NCI-H1436 (cell line): ENCODE data around the gene PLCB4.

ENCODE experiments used
- DNase-seq: peaks from one replicate; lab custom pipeline; 2025; lab: John Stamatoyannopoulos, UW

The PLCB4 gene

DNA sequence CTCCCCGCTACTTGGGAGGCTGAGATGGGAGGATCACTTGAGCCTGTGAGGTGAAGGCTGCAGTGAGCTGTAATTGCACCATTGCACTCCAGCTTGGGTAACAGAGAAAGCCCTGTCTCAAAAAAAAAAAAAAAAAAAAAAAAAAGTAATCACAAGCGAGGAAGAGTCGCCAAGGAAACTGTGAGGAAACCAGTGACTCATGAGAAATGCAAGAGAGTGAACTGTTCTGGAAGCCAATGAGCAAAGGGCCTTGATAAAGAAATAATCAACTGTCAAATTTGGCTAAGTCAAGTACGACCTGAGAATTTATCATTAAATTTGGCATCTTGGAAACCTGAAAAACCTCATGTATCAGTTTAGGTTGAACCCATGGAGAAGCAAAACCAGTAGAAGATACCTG is 429.4 kb downstream of the PLCB4 start:
- DNase-seq = no peak

DNA sequence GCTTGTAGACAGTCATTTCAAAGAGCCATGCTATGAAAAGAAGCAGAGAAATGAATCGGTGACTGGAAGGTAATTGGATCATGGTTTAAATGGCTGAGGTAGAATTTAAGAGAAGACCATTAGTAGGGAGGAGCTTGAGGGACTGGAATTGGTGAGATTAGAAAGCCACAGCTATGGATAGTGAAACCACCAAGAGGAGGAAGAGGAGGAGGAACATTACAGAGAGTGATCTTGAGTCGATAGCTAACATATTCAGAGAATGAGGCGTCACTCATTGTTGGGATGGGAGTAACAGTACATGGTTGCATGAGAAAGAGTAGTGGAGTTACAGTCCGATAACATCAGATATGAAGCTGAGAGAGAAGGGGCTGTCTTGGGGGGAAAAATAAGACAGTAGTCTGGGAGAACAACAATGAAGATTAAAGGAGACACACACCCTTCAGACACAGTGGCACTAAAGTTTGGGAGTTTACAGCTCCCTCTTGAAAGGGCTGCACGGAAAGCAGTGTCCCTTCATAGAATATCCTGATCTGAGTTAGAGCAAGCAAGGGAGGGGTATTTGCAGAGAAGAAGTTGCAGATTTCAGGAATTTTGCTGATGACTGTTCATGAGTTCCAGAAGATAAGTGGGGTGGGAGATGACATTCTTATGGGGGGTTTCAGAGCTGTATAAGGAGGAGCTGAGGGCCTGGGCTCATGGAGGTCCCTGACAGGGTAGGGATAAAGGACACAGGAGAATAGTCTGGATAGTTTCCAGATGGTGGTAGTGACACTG is 430.4 kb downstream of the PLCB4 start:
- DNase-seq = no peak

DNA sequence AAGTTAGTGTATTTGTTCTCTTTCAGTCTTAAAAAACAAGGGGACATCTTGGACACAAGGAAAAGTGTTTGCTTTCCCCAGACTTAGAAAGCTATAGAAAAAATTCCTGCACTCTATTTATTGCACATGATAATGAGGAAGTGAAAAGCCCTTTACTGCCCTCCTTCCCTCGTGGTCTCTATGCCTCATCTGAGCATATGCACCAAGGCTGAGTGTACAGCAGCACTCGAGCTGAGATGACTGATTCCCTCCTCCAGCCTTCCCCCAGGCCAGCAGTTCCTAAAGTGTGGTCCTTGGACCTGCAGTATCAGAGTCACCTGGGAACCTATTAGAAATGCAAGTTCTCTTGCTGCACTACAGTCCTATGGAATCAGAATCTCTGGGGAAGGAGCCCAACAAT is 431.2 kb downstream of the PLCB4 start:
- DNase-seq = no peak

- DNase-seq = no peak
Observed at GRCh38 chr20:9501473-9501872, 432.6 kb downstream of the PLCB4 start.

DNA sequence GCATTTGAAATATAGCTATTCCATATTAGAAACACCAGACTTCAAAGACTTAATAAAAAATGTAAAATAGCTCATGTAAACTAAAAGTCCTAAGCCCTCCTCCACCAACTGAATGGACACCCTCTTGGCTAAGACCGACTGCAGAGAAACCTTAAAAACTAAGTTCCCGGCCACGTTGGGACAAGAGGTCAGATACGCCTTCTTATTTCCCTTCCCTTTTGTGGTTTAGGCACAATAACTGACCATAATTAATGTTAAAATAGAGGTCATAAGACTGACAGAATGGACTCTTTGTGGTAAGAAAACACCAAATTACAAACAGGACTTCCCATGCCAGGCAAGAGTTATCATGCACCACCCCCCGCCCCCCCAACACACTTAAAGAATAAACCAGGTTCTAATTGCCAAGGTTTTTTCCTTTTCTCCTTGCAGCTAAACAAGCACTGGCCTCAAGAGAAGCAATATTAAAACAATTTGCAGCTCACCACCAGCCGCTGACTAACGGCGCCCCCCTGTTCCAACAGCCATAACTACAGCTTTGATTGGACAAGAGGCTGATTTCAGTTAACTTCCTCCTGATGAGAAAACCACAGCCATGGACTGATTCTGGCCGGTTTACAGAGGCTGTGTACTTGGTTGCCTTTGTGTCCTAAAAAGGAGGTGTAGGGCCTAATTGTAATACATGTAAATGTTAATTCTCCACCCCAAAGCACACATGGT is 434.8 kb downstream of the PLCB4 start:
- DNase-seq = peak; percentile 36

- DNase-seq = no peak
Observed at GRCh38 chr20:9506280-9506821, 437.5 kb downstream of the PLCB4 start.

GRCh38 chr20:9506964-9507369 is 438.1 kb downstream of the PLCB4 start:
- no peak for DNase-seq

DNA sequence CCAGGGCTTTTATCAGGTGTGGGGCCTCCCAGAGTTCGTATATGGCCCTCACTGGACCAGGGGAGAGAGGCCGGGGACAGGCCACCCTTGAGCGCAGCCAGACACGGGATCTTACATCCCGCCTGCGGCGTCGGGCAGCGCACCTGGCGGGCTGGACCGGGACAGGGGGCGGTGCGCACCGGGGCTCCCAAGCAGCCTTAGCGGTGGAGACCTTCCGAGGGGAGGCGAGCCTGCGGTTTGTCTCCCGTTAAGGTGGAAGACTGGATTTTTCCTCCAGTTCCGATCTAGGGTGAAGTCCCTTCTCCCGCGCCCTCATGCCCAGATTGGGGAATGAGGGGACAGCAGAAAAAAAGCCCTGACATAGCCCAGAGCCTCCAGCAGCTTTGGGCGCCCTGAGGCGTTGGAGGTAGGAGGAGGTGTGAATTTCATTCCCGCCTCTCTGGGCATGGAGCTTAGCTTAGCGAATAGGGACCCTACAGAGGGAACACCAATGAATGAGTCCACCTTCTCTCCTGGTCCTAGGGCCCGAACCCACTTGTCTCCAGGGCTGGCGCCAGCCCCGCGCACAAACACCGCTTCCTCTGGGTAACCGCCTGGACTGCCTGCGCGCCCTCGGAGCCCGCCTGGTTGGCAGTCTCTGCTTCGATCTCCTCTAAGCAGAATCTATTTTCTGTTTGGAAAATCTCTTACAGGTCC is 438.8 kb downstream of the PLCB4 start:
- no peak for DNase-seq

GRCh38 chr20:9508240-9508661 is 439.4 kb downstream of the PLCB4 start:
- DNase-seq = no peak

DNA sequence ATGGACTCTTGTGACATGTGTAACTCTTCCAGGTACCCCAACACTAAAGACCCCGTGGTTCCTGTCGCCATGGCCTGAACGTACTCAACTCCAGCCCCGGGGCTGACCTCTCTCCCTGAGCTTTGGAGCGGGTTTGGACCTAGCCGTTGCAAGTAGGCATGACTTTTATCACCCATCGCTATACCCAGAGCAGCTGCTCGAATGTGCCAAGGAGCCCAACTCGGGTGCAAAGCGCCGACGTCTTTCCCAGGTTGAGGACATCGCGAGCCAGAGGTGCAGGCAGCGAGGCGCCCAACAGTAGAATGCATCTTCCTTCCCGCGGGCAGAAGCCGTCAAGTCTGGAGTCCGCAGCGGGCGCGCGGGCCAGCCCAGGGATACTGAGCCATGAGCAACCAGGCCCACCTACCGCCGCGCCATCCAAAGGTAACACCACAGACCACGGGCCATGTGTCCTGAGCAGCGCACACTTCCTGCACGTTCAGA is 439.9 kb downstream of the PLCB4 start:
- no peak for DNase-seq

- no peak for DNase-seq
Observed at GRCh38 chr20:9509246-9509645, 440.4 kb downstream of the PLCB4 start.

DNA sequence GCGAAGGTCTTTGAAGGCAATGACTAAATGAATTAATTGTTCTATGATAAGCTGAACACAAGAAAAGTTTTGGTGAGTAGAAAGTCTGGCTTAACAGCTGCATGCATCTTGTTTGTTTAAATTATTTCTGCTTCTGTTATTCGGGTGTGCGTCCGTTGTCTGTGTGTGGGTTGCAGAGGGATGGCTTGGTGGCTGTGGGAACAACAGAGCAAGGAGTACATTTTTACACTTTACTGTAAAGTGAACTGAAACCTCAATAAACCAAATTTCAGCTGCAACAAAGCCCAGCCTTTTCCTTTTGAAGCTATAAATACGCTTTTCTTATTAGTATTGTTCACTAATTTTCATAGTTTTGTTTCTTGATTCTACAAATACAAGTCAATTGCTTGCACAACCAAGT is 442.0 kb downstream of the PLCB4 start:
- DNase-seq = no peak

GRCh38 chr20:9514072-9514460 is 445.2 kb downstream of the PLCB4 start:
- no peak for DNase-seq

GRCh38 chr20:9514461-9515213 is 445.8 kb downstream of the PLCB4 start, which contains the start of gene LAMP5:
Gene LAMP5, plus strand, starts transcription at chr20:9514590. Its CDS starts 263 bp downstream, at chr20:9514853.
- DNase-seq = peak; percentile 14

- DNase-seq = no peak
Observed at GRCh38 chr20:9515214-9515585, 446.3 kb downstream of the PLCB4 start.

DNA sequence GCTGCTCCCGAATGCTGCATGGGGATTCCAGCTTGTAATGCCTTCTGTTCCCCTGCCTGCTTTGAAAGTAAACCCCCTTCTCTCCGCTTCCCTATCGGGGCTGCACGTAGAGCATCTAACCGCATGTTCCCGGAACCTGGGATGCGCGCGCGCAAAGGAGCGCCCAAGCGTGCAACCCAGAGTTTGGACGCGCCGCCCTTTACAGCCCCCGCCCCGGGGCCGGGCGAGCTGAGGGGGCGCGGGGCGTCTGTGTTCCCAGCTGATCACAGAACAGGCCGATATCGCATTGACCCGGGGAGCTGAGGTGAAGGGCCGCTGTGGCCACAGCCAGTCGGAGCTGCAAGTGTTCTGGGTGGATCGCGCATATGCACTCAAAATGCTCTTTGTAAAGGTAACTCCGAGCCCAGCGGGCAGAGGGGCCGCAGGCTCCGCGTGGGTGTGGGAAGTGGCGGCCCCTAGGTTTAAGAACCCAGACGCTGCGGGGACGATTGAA is 446.9 kb downstream of the PLCB4 start:
- DNase-seq = no peak

GRCh38 chr20:9516234-9516871 is 447.5 kb downstream of the PLCB4 start:
- no peak for DNase-seq

- DNase-seq = no peak
Observed at GRCh38 chr20:9517297-9518162, 448.6 kb downstream of the PLCB4 start.

GRCh38 chr20:9518576-9519175 is 449.8 kb downstream of the PLCB4 start:
- no peak for DNase-seq

GRCh38 chr20:9520086-9520485 is 451.2 kb downstream of the PLCB4 start:
- DNase-seq = no peak
